ENCODE data around the gene ADARB2. TPM values are rescaled to one million over a fixed set of nuclear protein-coding genes. Genes with fewer than 3 reads are reported as not detected.

ADARB2 gene
- total RNA-seq, 4 donors from 2014 or later = 2.3 to 3.7 (median 2.6) TPM

- DNase-seq (ENCODE audit: extremely low spot score) = peak; percentile 74
- Histone ChIP-seq H3K27ac (replicated peaks in 1 of 4) (no peak overlapping the region), H3K4me1 (no peaks in the 10 kb centered on the region), H3K4me3 (no peak overlapping the region), H3K27me3 (peaks cover 0 to 11% (median 0%) of the 10 kb centered on the region in 4 donors), H3K36me3 (no peaks in the 10 kb centered on the region), H3K9me3 (no peaks in the 10 kb centered on the region)
- WGBS = 93% methylated on average over 23 of the region's 32 CpGs
- intact Hi-C loops (cut with DNase I) = no loop called here
- no peak for TF ChIP-seq POLR2AphosphoS5 (IDR thresholded peaks at IDR 0.05)
- TF ChIP-seq CTCF (IDR thresholded peaks at IDR 0.05) = no peak
- TF ChIP-seq POLR2A (IDR thresholded peaks at IDR 0.05; ENCODE audit: low read depth) = no peak
- TF ChIP-seq EP300 (IDR thresholded peaks at IDR 0.05) = no peak
Observed at GRCh38 chr10:1152386-1153250, 584.7 kb downstream of the ADARB2 start.

GRCh38 chr10:1151076-1152033 is 586.0 kb downstream of the ADARB2 start:
- 84% methylated on average over 15 of the region's 15 CpGs for WGBS
- intact Hi-C loops (cut with DNase I) = no loop called here
- no peak overlapping the region for H3K4me3 ChIP-seq
- peaks cover 0 to 8% (median 0%) of the 10 kb centered on the region in 4 donors for H3K27me3 ChIP-seq
- peak; percentile 89 for DNase-seq (ENCODE audit: extremely low spot score)
- TF ChIP-seq POLR2A (IDR thresholded peaks at IDR 0.05; ENCODE audit: low read depth) (no peak), POLR2AphosphoS5 (IDR thresholded peaks at IDR 0.05) (no peak)
- H3K4me1 ChIP-seq = no peaks in the 10 kb centered on the region
- H3K9me3 ChIP-seq = peaks cover 0 to 11% (median 4%) of the 10 kb centered on the region in 4 donors
- H3K36me3 ChIP-seq = no peaks in the 10 kb centered on the region
- no peak overlapping the region for H3K27ac ChIP-seq (replicated peaks in 1 of 4)

DNA sequence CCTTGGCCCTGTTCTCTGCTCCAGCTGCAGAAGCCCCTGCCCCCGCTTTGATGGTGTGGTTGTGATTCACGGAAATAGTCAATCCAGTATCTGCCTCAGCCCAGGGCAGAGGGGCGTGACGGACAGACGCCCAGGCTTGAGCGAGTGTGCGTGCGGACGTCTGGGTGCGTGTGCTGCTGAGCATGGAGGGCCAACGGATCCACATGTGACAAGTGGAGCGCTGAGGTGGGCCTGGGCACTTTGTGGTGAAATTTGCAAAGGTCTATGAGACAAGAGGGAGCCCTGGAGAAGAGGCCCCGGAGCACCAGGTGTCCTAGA is 586.7 kb downstream of the ADARB2 start:
- H3K27me3 ChIP-seq = peaks cover 0 to 4% (median 0%) of the 10 kb centered on the region in 4 donors

GRCh38 chr10:1149793-1150637 is 587.3 kb downstream of the ADARB2 start:
- no peak overlapping the region for H3K27ac ChIP-seq (replicated peaks in 1 of 4)
- H3K4me1 ChIP-seq = no peaks in the 10 kb centered on the region
- whole genome bisulfite sequencing = 73% methylated on average over 23 of the region's 23 CpGs
- peak; percentile 86 for DNase-seq (ENCODE audit: extremely low spot score)
- H3K27me3 ChIP-seq = peaks cover 0 to 4% (median 0%) of the 10 kb centered on the region in 4 donors
- TF ChIP-seq POLR2A (IDR thresholded peaks at IDR 0.05; ENCODE audit: low read depth) (no peak), EP300 (IDR thresholded peaks at IDR 0.05) (no peak), CTCF (IDR thresholded peaks at IDR 0.05) (no peak), POLR2AphosphoS5 (IDR thresholded peaks at IDR 0.05) (no peak)
- H3K4me3 ChIP-seq = no peak overlapping the region
- intact Hi-C loops (cut with DNase I) = no loop called here
- peaks cover 0 to 20% (median 13%) of the 10 kb centered on the region in 4 donors for H3K9me3 ChIP-seq
- H3K36me3 ChIP-seq = no peaks in the 10 kb centered on the region

More for the DNA sequence above, 586.7 kb downstream of the ADARB2 start:
- Histone ChIP-seq H3K27ac (replicated peaks in 1 of 4) (no peak overlapping the region), H3K4me1 (no peaks in the 10 kb centered on the region), H3K9me3 (peaks cover 0 to 19% (median 10%) of the 10 kb centered on the region in 4 donors), H3K4me3 (no peak overlapping the region), H3K36me3 (no peaks in the 10 kb centered on the region)
- WGBS = 84% methylated on average over 13 of the region's 13 CpGs
- DNase-seq (ENCODE audit: extremely low spot score) = no peak
- intact Hi-C loops (cut with DNase I) = no loop called here
- no peak for TF ChIP-seq CTCF (IDR thresholded peaks at IDR 0.05)
- TF ChIP-seq POLR2A (IDR thresholded peaks at IDR 0.05; ENCODE audit: low read depth) = no peak
- TF ChIP-seq EP300 (IDR thresholded peaks at IDR 0.05) = no peak
- TF ChIP-seq POLR2AphosphoS5 (IDR thresholded peaks at IDR 0.05) = no peak

Measured in esophagus muscularis mucosa (tissue), 4 donors.